Measurements from ENCODE around the gene BIRC6.
"Not testable (repeated sequence)": the region's sequence is repeated elsewhere in the genome, so short reads cannot be mapped to it uniquely, and the experiment has no call there.

BIRC6 gene

GRCh38 chr2:32452338-32453064, 95.7 kb downstream of the BIRC6 start:
- no peak for DNase-seq (ENCODE audit: low spot score)

GRCh38 chr2:32453242-32454062, 96.6 kb downstream of the BIRC6 start:
- DNase-seq (ENCODE audit: low spot score) = no peak

GRCh38 chr2:32455816-32456215, 99.0 kb downstream of the BIRC6 start:
- no peak for DNase-seq (ENCODE audit: low spot score)

GRCh38 chr2:32456808-32457207, 100.0 kb downstream of the BIRC6 start:
- no peak for DNase-seq (ENCODE audit: low spot score)

GRCh38 chr2:32457814-32458213, 101.0 kb downstream of the BIRC6 start:
- no peak for DNase-seq (ENCODE audit: low spot score)

GRCh38 chr2:32460861-32461260, 104.0 kb downstream of the BIRC6 start:
- not testable (repeated sequence) for DNase-seq (ENCODE audit: low spot score)

GRCh38 chr2:32463110-32463509, 106.3 kb downstream of the BIRC6 start:
- no peak for DNase-seq (ENCODE audit: low spot score)

GRCh38 chr2:32464431-32464830, 107.6 kb downstream of the BIRC6 start:
- no peak for DNase-seq (ENCODE audit: low spot score)

- DNase-seq (ENCODE audit: low spot score) = no peak
Observed at GRCh38 chr2:32472605-32473004, 115.8 kb downstream of the BIRC6 start.

GRCh38 chr2:32474381-32474780, 117.6 kb downstream of the BIRC6 start:
- DNase-seq (ENCODE audit: low spot score) = no peak

GRCh38 chr2:32478889-32479620, 122.2 kb downstream of the BIRC6 start:
- DNase-seq (ENCODE audit: low spot score) = no peak

GRCh38 chr2:32479993-32480392, 123.2 kb downstream of the BIRC6 start:
- DNase-seq (ENCODE audit: low spot score) = no peak

GRCh38 chr2:32482471-32482870, 125.6 kb downstream of the BIRC6 start:
- DNase-seq (ENCODE audit: low spot score) = no peak

GRCh38 chr2:32484937-32485336, 128.1 kb downstream of the BIRC6 start:
- DNase-seq (ENCODE audit: low spot score) = no peak

GRCh38 chr2:32485399-32485798, 128.6 kb downstream of the BIRC6 start:
- no peak for DNase-seq (ENCODE audit: low spot score)

GRCh38 chr2:32489061-32489460, 132.2 kb downstream of the BIRC6 start:
- peak; percentile 14 for DNase-seq (ENCODE audit: low spot score)

- DNase-seq (ENCODE audit: low spot score) = no peak
Observed at GRCh38 chr2:32491346-32491745, 134.5 kb downstream of the BIRC6 start.

GRCh38 chr2:32495139-32495538, 138.3 kb downstream of the BIRC6 start:
- no peak for DNase-seq (ENCODE audit: low spot score)

- DNase-seq (ENCODE audit: low spot score) = no peak
Observed at GRCh38 chr2:32496662-32497061, 139.8 kb downstream of the BIRC6 start.

GRCh38 chr2:32498306-32498705, 141.5 kb downstream of the BIRC6 start:
- no peak for DNase-seq (ENCODE audit: low spot score)

- no peak for DNase-seq (ENCODE audit: low spot score)
Observed at GRCh38 chr2:32502941-32503340, 146.1 kb downstream of the BIRC6 start.

GRCh38 chr2:32504877-32505478, 148.2 kb downstream of the BIRC6 start:
- DNase-seq (ENCODE audit: low spot score) = no peak

Data from kidney capillary endothelial cell (primary cell).